Gastroesophageal sphincter (tissue), 4 donors: ENCODE measurements around the gene DUS1L. TPM values are rescaled to one million over a fixed set of nuclear protein-coding genes. Genes with fewer than 3 reads are reported as not detected.

Source experiments
- ATAC-seq: fragments of 150-250 bp; one replicate; pipeline ENCODE4 v1.9.1; 2016; ENCODE audit warnings: mild to moderate bottlenecking, moderate library complexity
- H3K27ac ChIP-seq, 4 donors: fragments of 200-600 bp; sonication (generic) in 3 of 4; 1 replicate in 3 of 4; 2 replicates in 1 of 4; pipeline ENCODE4 v1.5.1; 2016 to 2019
- H3K27me3 ChIP-seq: fragments of 200-600 bp; sonication (generic); one replicate; pipeline ENCODE4 v1.5.1; 2019
- H3K36me3 ChIP-seq, 2 donors: fragments of 200-600 bp; sonication (generic); one replicate each; pipeline ENCODE4 v1.5.1; 2019; ENCODE audit warnings: control low read depth in 1 of 2
- H3K4me1 ChIP-seq, 3 donors: fragments of 200-600 bp; sonication (generic); 1 replicate in 2 of 3; 2 replicates in 1 of 3; pipeline ENCODE4 v1.5.1; 2016 to 2019; ENCODE audit warnings: control low read depth in 2 of 3
- H3K4me3 ChIP-seq, 2 donors: fragments of 200-600 bp; sonication (generic); one replicate each; pipeline ENCODE4 v1.5.1; 2019; ENCODE audit warnings: mild to moderate bottlenecking in 1 of 2, moderate library complexity in 1 of 2
- H3K9me3 ChIP-seq, 3 donors: fragments of 200-600 bp; sonication (generic); one replicate each; pipeline ENCODE4 v1.5.1; 2017 to 2019; ENCODE audit warnings: control low read depth in 2 of 3
- EP300 ChIP-seq: sonication (generic); formaldehyde crosslinking; IDR thresholded peaks from one replicate; pipeline ENCODE4 v1.6.1; 2017; ENCODE audit warnings: antibody characterized with exemption, mild to moderate bottlenecking
- POLR2A ChIP-seq, 2 donors: fragments of 450-650 bp; IDR thresholded peaks; one replicate each; pipeline ENCODE4 v1.6.1; 2017; ENCODE audit warnings: antibody characterized with exemption in 2 of 2, mild to moderate bottlenecking in 2 of 2, moderate library complexity in 1 of 2
- POLR2AphosphoS5 ChIP-seq: sonication (generic); formaldehyde crosslinking; IDR thresholded peaks from one replicate; pipeline ENCODE4 v1.6.1; 2017; ENCODE audit warnings: antibody characterized with exemption
- WGBS, 2 donors: methylation state at CpG; one replicate each; pipeline ENCODE4 v1.1.5; 2018; ENCODE audit warnings: low coverage in 1 of 2; 5-methylcytosine and 5-hydroxymethylcytosine counted together
- total RNA-seq, 4 donors: library from RNA; depleted of rRNA; stranded (reverse); fragments of >200 nt; gene quantifications; one replicate each; pipeline ENCODE4 v1.1.0, GENCODE V29; 2016
- TF ChIP-seq, protein P1 (sequence below), 4 experiments: fragments of 200-600 bp in 2 of 4; fragments of 450-650 bp in 2 of 4; sonication (generic) in 1 of 4; IDR thresholded peaks; one replicate each; pipeline ENCODE4 v1.5.1; 2017 to 2019; ENCODE audit warnings: antibody characterized with exemption in 4 of 4, mild to moderate bottlenecking in 2 of 4, moderate library complexity in 2 of 4

The DUS1L gene
- total RNA-seq, 4 donors from 2014 or later, result 35.8 to 62.8 (median 52.9) TPM

DNA sequence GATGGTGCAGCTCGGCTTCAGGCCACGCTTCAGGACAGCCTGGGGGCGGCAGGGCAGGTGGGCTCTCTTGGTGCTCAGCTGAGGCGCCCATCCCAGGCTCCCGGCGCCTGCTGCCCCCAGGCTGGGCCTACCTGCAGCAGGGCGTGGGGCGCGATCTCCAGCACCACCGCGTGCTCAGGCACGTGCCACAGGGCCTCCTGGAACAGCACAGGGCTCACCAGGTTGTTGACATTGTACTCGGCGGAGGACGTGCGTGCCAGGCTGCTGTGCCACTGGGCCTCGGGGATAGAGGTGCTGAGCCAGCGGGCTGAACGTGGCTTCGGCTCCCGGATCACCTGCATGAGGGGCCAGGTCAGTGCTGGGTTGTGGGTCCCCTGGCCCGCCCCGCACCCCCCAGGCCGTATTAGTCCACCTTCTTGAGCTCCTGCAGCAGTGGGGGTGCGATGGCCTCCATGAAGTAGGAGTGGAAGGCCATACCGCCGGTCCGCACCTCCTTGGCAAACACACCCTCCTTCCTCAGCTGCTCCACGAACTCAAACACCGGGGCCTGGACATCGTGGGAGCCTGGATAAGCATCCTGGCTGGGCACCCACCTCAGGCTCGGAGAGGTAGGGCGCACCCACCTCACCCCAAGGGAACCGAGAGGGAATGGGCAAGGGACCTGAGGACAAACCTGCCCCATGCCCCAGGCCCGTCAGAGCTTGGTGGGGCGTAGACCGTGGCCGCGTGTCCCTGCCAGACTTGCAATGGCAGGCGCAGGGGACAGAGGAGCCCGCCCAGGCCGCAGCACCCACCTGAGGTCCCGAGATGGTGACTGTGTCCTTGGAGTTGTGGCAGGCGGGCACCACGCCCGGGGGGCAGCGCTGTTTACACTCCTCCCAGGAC is 23.5 kb upstream of the DUS1L start:
- no peak overlapping the region for H3K27ac ChIP-seq
- H3K4me1 ChIP-seq, result no peaks in the 10 kb centered on the region
- no CpG with 5 or more reads among the region's 47 CpGs for WGBS, 2 donors
- ATAC-seq, result no peak
- no peaks in the 10 kb centered on the region for H3K9me3 ChIP-seq
- peaks cover 0 to 100% of the 10 kb centered on the region in 2 donors for H3K36me3 ChIP-seq
- H3K4me3 ChIP-seq, result no peak overlapping the region
- TF ChIP-seq POLR2AphosphoS5 (no peak), EP300 (no peak), POLR2A (IDR thresholded peaks at IDR 0.05) (no peak)
- TF ChIP-seq, protein P1, sequence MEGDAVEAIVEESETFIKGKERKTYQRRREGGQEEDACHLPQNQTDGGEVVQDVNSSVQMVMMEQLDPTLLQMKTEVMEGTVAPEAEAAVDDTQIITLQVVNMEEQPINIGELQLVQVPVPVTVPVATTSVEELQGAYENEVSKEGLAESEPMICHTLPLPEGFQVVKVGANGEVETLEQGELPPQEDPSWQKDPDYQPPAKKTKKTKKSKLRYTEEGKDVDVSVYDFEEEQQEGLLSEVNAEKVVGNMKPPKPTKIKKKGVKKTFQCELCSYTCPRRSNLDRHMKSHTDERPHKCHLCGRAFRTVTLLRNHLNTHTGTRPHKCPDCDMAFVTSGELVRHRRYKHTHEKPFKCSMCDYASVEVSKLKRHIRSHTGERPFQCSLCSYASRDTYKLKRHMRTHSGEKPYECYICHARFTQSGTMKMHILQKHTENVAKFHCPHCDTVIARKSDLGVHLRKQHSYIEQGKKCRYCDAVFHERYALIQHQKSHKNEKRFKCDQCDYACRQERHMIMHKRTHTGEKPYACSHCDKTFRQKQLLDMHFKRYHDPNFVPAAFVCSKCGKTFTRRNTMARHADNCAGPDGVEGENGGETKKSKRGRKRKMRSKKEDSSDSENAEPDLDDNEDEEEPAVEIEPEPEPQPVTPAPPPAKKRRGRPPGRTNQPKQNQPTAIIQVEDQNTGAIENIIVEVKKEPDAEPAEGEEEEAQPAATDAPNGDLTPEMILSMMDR (IDR thresholded peaks at IDR 0.05), result no peak
- no peaks in the 10 kb centered on the region for H3K27me3 ChIP-seq

DNA sequence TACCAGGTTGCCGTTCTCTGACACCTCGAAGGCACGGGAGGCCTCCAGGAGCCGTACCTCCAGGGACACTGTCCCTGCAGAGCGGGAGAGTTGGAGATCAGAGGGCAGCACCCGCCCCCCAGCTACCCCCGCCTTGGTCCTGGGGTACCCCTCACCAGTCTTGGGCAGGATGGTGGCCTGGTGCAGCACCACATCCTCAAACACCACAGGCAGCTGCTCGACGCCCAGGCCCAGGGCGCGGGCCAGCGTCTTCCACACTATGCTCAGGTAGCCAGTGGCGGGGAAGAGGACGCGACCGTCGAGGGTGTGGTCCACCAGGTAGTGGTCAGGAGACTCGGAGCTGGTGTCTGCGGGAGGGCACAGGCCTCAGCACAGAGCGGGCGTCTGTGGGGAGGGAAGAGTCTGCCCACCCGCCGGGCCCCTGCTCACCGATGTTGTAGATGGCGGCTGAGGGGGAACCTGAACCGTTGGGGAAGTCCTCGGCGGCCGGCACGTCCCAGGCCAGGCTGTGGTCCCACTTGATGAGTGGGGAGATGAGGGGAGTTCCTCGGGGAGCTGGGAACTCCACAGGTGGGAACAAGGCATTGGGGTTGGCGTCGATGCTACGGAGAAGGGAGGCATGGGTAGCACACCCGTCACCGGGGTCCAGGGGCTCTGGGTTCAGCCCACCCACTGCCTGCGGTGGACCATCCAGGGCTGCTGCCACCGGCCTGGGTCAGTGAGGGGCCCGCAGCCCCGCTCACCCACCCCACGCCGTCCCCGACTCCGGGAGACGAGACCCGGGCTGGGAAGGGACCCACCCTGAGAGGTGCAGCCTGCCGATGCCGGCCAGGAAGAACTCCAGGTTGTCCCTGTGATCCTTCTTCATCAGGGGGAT is 22.6 kb upstream of the DUS1L start:
- no peak for ATAC-seq
- Histone ChIP-seq H3K36me3 (peaks cover 0 to 100% of the 10 kb centered on the region in 2 donors), H3K9me3 (no peaks in the 10 kb centered on the region), H3K27ac (no peak overlapping the region), H3K4me3 (no peak overlapping the region), H3K27me3 (no peaks in the 10 kb centered on the region), H3K4me1 (no peaks in the 10 kb centered on the region)
- TF ChIP-seq, protein P1 (IDR thresholded peaks at IDR 0.05), result no peak
- TF ChIP-seq POLR2A (IDR thresholded peaks at IDR 0.05) (no peak), EP300 (no peak), POLR2AphosphoS5 (no peak)
- no CpG with 5 or more reads among the region's 48 CpGs for WGBS, 2 donors

DNA sequence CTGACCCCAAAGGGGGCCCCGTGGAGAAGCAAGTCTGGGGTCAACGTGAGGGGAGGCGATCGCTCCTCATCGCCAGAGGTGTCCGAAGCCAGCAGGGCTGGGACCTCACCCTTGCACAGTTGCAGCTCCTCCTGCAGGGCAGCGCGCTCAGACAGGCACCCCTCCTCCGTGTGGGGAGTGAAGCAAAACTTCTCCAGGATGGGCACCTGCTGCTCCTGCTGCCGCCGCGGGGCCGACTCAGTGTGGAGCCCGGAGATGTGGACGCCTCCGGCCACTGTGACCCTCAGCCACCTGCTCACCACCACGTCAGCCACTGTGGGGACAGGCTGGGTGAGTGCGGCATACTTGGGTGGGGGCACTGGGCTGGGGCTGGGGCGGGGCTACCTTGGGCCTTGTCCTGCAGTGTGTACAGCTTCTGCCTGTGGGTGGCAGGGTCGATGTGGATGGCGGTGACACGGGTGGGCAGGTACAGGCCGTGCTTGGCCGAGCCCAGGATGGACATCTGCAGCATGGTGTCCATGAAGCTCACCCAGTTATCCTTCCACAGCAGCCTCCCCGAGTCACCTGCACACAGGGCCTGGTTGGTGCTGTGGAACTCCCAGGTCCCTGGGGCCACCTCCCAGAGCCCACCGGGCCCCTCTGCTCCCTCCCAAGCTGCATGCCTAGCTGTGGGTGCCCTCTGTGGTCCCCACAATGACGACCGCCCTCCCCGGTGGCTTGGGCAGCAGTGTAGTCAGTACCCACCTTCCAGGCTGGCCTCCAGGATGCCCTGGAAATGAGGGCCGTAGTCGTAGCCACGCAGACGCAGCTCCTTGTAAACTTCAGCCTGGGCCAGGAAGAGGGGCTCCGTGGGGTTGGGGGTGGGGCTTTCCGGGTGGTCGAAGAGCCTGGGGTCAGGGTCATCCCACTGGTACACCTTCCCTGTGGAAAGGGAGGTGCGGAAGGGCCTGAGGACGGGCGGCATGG is 21.6 kb upstream of the DUS1L start:
- no peak overlapping the region for H3K27ac ChIP-seq
- no peaks in the 10 kb centered on the region for H3K9me3 ChIP-seq
- H3K27me3 ChIP-seq, result no peaks in the 10 kb centered on the region
- ATAC-seq, result no peak
- H3K4me1 ChIP-seq, result no peaks in the 10 kb centered on the region
- H3K36me3 ChIP-seq, result peaks cover 0 to 100% of the 10 kb centered on the region in 2 donors
- no peak overlapping the region for H3K4me3 ChIP-seq
- TF ChIP-seq, protein P1 (IDR thresholded peaks at IDR 0.05), result no peak
- TF ChIP-seq POLR2A (IDR thresholded peaks at IDR 0.05), result no peak
- no peak for TF ChIP-seq EP300
- no CpG with 5 or more reads among the region's 39 CpGs for WGBS, 2 donors

DNA sequence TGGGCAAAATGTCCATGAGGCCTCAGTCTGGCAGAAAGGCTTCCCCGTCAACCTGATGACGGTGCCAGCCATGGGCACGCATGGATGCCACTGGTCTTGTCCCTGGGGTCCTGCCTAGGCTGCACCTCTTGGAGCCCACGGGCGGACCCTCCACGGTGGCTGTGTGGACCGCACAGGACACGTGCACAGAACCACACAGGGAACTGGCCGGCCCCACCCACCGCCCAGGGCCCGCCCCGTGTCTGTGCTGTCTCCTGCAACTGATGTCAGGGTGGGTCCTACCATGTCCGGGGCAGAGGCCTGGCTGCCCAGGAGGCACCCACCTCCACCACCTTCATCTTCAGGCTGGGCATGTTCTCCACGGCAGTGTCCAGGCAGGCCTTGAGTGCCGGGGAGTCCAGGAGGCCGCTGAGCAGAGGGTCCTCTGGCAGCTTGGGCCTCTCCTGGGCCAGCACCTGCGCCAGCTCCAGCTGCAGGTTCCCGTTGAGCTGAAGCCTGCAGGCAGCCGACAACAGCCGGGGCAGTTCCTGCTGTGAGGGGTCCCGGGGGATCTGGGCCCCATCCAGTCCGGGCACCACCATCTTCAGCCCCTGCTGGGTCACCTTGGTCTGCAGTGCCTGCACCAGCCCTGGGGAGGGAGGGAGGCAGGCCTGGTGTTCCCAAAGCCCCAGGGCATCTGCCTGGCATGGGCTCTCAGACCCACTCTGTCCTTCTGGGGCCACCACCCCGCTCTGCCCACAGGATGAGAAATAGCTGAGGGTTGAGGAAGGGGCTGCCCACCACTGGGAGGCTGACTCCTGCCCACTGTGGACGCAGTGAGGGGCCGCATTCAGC is 20.5 kb upstream of the DUS1L start:
- ATAC-seq, result no peak
- TF ChIP-seq EP300, result no peak
- no peak for TF ChIP-seq POLR2AphosphoS5
- TF ChIP-seq, protein P1 (IDR thresholded peaks at IDR 0.05), result no peak
- no peak for TF ChIP-seq POLR2A (IDR thresholded peaks at IDR 0.05)
- Histone ChIP-seq H3K9me3 (no peaks in the 10 kb centered on the region), H3K4me3 (no peak overlapping the region), H3K4me1 (no peaks in the 10 kb centered on the region), H3K27me3 (no peaks in the 10 kb centered on the region), H3K27ac (no peak overlapping the region), H3K36me3 (peaks cover 0 to 100% of the 10 kb centered on the region in 2 donors)
- WGBS, 2 donors, result no CpG with 5 or more reads among the region's 25 CpGs
